Heart right ventricle (tissue), 16 donors: Measurements from ENCODE around the gene IGF2R. TPM values are rescaled to one million over a fixed set of nuclear protein-coding genes. Genes with fewer than 3 reads are reported as not detected.

Experiments
- ATAC-seq, 8 donors: fragments of 200-7000 bp; cut with Tn5 transposase; one replicate each; pipeline ENCODE4 v1.9.1; 2020; ENCODE audit warnings: mild to moderate bottlenecking in 8 of 8, moderate library complexity in 8 of 8, moderate number of reproducible peaks in 1 of 8
- DNase-seq, 2 donors: peaks; one replicate each; pipeline ENCODE4 v3.0.0-alpha.2; 2020
- H3K27ac ChIP-seq, 10 donors: fragments of 200-600 bp; sonication (generic) in 2 of 10; one replicate each; pipeline versions ENCODE4 v1.5.0 to v1.8.0; 2020 to 2022; ENCODE audit warnings: mild to moderate bottlenecking in 3 of 10
- H3K27me3 ChIP-seq, 7 donors: fragments of 200-600 bp; one replicate each; pipeline ENCODE4 v1.8.0; 2021 to 2022; ENCODE audit warnings: mild to moderate bottlenecking in 2 of 7
- H3K36me3 ChIP-seq, 9 donors: fragments of 200-600 bp; sonication (generic) in 1 of 9; one replicate each; pipeline versions ENCODE4 v1.5.0 to v1.8.0; 2020 to 2022; ENCODE audit warnings: mild to moderate bottlenecking in 2 of 9
- H3K4me1 ChIP-seq, 9 donors: fragments of 200-600 bp; sonication (generic) in 1 of 9; one replicate each; pipeline versions ENCODE4 v1.5.0 to v1.8.0; 2020 to 2022; ENCODE audit warnings: mild to moderate bottlenecking in 4 of 9
- H3K4me3 ChIP-seq, 10 donors: fragments of 200-600 bp; sonication (generic) in 2 of 10; one replicate each; pipeline versions ENCODE4 v1.5.0 to v1.8.0; 2020 to 2022; ENCODE audit warnings: mild to moderate bottlenecking in 7 of 10, moderate library complexity in 2 of 10
- H3K9me3 ChIP-seq, 11 donors: fragments of 200-600 bp in 10 of 11; sonication (generic) in 2 of 11; one replicate each; pipeline versions ENCODE4 v1.5.0 to v1.8.0; 2013 to 2022; ENCODE audit warnings: mild to moderate bottlenecking in 2 of 11, control low read depth in 1 of 11, moderate library complexity in 1 of 11
- WGBS, 2 donors: extraction: QIAGEN DNeasy Blood & Tissue Kit; methylation state at CpG; one replicate each; pipeline ENCODE4 v1.1.7; 2013; ENCODE audit warnings: inconsistent platforms in 1 of 2; 5-methylcytosine and 5-hydroxymethylcytosine counted together
- intact Hi-C, 10 donors: fragments of 100-400 bp; cut with DNase I; formaldehyde crosslinking; loops; one replicate each; pipeline versions ENCODE4 v1.11.1 to v1.14.2; 2022
- polyA plus RNA-seq, 2 donors: library from polyadenylated mRNA; stranded (reverse); fragments of 200-250 nt; gene quantifications; one replicate each; pipeline ENCODE4 v1.2.3, GENCODE V29; 2013
- total RNA-seq, 10 donors: library from RNA; stranded (reverse); fragmentation: NEBNext Ultra II Directional in 3 of 10; extraction: Animal tissue kit (Norgen Biotek cat#: 25700) in 3 of 10; gene quantifications; one replicate each; pipeline versions ENCODE4 v1.2.1 to v1.2.4, GENCODE V29; 2021 to 2023
- TF ChIP-seq, protein P1 (sequence below), 9 donors: fragments of 200-600 bp; sonication (generic) in 2 of 9; IDR thresholded peaks; one replicate each; pipeline versions ENCODE4 v1.5.0 to v1.8.0; 2021 to 2022; ENCODE audit warnings: antibody characterized with exemption in 9 of 9, mild to moderate bottlenecking in 5 of 9, moderate library complexity in 1 of 9
- donor health status: Arrhythmogenic right ventricular cardiomyopathy.
- donor health status: ischemic (EF 13 %, LVEDD 7.1; RV severe dilation, severe dysfunction).
- donor health status: healthy with polysubstance abuse.
- donor health status: DM: no; HTN: yes; CAD: no.
- donor health status: DM: no; HTN: no; CAD: no.
- donor health status: ischemic (EF 25% LVEDD 6.9; RV normal size, moderate dysfunction).
- donor health status: ischemic (EF 25% LVEDD 5.7; RV mildly dilated, moderate dysfunction).
- donor health status: healthy.
- donor health status: DM: yes; HTN: yes; CAD: no.
- donor health status: Ischemic cardiomyopathy.
- donor health status: ischemic (EF 35%, LVEDD 5.7; RV mildly dilated, moderate dysfunction).
- donor health status: nonischemic (EF 11% LVEDD 7.7; RV severe dilation, severe dysfunction).
- donor health status: DM: yes; HTN: yes; CAD: no.
- donor health status: PGD.
- donor health status: ischemic (EF 29% LVEDD 5.4; RV normal size, mild dysfunction).
- donor health status: nonischemic (EF 23%, LVEDD 6.1; RV moderate dilation, normal function).

Gene IGF2R
- total and polyA plus RNA-seq, 12 donors = 13.7 to 95.6 (median 70.2) TPM

GRCh38 chr6:159969921-159970320 lies 1.0 kb downstream of the IGF2R start:
- peak overlapping the region; percentile 84 to 99 (median 97) for H3K4me3 ChIP-seq
- WGBS, 2 donors = 5 to 7% methylated on average over 8 of the region's 8 CpGs
- H3K27ac ChIP-seq = peak overlapping the region; percentile 26 to 98 (median 94)
- TF ChIP-seq, protein P1, sequence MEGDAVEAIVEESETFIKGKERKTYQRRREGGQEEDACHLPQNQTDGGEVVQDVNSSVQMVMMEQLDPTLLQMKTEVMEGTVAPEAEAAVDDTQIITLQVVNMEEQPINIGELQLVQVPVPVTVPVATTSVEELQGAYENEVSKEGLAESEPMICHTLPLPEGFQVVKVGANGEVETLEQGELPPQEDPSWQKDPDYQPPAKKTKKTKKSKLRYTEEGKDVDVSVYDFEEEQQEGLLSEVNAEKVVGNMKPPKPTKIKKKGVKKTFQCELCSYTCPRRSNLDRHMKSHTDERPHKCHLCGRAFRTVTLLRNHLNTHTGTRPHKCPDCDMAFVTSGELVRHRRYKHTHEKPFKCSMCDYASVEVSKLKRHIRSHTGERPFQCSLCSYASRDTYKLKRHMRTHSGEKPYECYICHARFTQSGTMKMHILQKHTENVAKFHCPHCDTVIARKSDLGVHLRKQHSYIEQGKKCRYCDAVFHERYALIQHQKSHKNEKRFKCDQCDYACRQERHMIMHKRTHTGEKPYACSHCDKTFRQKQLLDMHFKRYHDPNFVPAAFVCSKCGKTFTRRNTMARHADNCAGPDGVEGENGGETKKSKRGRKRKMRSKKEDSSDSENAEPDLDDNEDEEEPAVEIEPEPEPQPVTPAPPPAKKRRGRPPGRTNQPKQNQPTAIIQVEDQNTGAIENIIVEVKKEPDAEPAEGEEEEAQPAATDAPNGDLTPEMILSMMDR (IDR thresholded peaks at IDR 0.05) = no peak
- peaks cover 15 to 81% (median 49%) of the 10 kb centered on the region in 9 donors for H3K4me1 ChIP-seq
- intact Hi-C loops = loop anchor here in 8 of 10 donors (5.0 to 10.0 kb wide), 5 partner anchors 55 to 245 kb away; partner anchors contain the start of gene WTAP (in 1 of the 8)
- H3K36me3 ChIP-seq = no peaks in the 10 kb centered on the region
- DNase-seq (peak in 1 of 2 donors; percentile 74), ATAC-seq (peak in 7 of 8 donors; percentile 52 to 79 (median 68))
- H3K27me3 ChIP-seq = no peaks in the 10 kb centered on the region
- H3K9me3 ChIP-seq = no peaks in the 10 kb centered on the region

GRCh38 chr6:159970659-159971063 lies 1.8 kb downstream of the IGF2R start:
- 92 to 95% methylated on average over 18 of the region's 18 CpGs for WGBS, 2 donors
- Histone ChIP-seq H3K27me3 (no peaks in the 10 kb centered on the region), H3K27ac (peak overlapping the region in 3 of 10 donors; percentile 96 to 98 (median 96)), H3K4me1 (peaks cover 15 to 82% (median 49%) of the 10 kb centered on the region in 9 donors), H3K4me3 (peak overlapping the region in 7 of 10 donors; percentile 84 to 99 (median 96)), H3K9me3 (no peaks in the 10 kb centered on the region), H3K36me3 (no peaks in the 10 kb centered on the region)
- TF ChIP-seq, protein P1 (IDR thresholded peaks at IDR 0.05) = no peak
- ATAC-seq (no peak), DNase-seq (no peak)
- intact Hi-C loops = loop anchor here in 8 of 10 donors (5.0 to 10.0 kb wide), 5 partner anchors 54 to 246 kb away; partner anchors contain the start of gene WTAP (in 1 of the 8)

GRCh38 chr6:159971341-159972178 lies 2.7 kb downstream of the IGF2R start:
- WGBS, 2 donors = 91 to 95% methylated on average over 12 of the region's 12 CpGs
- intact Hi-C loops = loop anchor here in 8 of 10 donors (5.0 to 10.0 kb wide), 5 partner anchors 53 to 247 kb away; partner anchors contain the start of gene WTAP (in 1 of the 8)
- Histone ChIP-seq H3K27me3 (no peaks in the 10 kb centered on the region), H3K9me3 (no peaks in the 10 kb centered on the region), H3K4me3 (peak overlapping the region in 2 of 10 donors; percentile 84 to 98), H3K36me3 (no peaks in the 10 kb centered on the region), H3K4me1 (peaks cover 15 to 82% (median 50%) of the 10 kb centered on the region in 9 donors), H3K27ac (peak overlapping the region in 1 of 10 donors; percentile 53)
- TF ChIP-seq, protein P1 (IDR thresholded peaks at IDR 0.05) = no peak
- no peak for ATAC-seq
- no peak for DNase-seq

DNA sequence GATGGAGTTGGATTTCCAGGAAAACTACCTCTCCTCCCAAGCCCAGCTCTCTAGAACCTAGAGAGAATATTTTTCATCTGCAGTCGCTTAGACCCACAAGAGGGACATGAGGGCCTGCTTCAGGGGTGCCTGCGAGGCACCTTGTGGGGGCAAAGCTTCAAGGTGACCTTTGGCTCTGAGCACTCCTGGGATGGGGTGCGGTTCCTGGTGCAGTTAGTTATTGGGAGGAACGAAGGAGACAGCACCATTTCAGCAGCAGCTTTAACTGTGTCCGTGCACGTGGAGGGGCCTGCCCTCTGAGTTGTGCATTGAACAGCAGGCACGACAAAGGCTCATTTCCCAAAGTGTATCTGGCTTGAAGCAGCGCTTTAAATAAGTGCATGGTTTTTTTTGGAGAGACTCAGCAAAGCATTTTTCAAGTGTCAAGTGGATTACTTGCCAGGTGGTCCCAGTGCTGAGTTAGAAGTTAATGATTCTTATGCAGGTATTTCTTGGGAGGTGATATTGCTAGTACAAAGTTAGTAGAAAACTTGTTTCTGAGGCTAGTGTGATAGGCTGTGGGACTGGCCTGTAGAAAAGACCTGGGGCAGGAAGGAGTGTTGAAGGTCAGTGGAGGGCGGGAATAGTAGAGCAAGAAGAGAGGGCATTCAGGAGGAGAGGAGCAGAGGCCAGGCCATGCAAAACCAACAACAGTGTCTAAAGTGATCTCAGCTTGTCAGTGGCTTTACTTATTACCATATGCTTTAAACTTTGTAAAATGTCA lies 3.8 kb downstream of the IGF2R start:
- TF ChIP-seq, protein P1 (IDR thresholded peaks at IDR 0.05) = no peak

More for the DNA sequence above, 3.8 kb downstream of the IGF2R start:
- intact Hi-C loops = loop anchor here in 8 of 10 donors (5.0 to 10.0 kb wide), 5 partner anchors 52 to 248 kb away; partner anchors contain the start of gene WTAP (in 1 of the 8)
- peaks cover 18 to 88% (median 62%) of the 10 kb centered on the region in 9 donors for H3K4me1 ChIP-seq
- H3K9me3 ChIP-seq = no peaks in the 10 kb centered on the region
- no peak overlapping the region for H3K4me3 ChIP-seq
- 62 to 63% methylated on average over 9 of the region's 9 CpGs for WGBS, 2 donors
- H3K27ac ChIP-seq = peak overlapping the region in 8 of 10 donors; percentile 11 to 71 (median 42)
- no peaks in the 10 kb centered on the region for H3K27me3 ChIP-seq
- ATAC-seq (no peak), DNase-seq (no peak)
- no peaks in the 10 kb centered on the region for H3K36me3 ChIP-seq
